H1 (cell line): ENCODE measurements around the gene TNS3. TPM values are rescaled to one million over a fixed set of nuclear protein-coding genes. Genes with fewer than 3 reads are reported as not detected.

Experiments
- CHD2 ChIP-seq: IDR thresholded peaks from 2 replicates; pipeline ENCODE4 v1.6.1; 2012; ENCODE audit warnings: low read length, improper control_type of control experiment
- NRF1 ChIP-seq: IDR thresholded peaks from 2 replicates; pipeline ENCODE4 v1.6.1; 2011; ENCODE audit warnings: mild to moderate bottlenecking, low read depth, low read length, improper control_type of control experiment
- YY1 ChIP-seq: IDR thresholded peaks from 2 replicates; pipeline ENCODE4 v1.6.1; 2011; ENCODE audit warnings: low read depth, mild to moderate bottlenecking, low read length
- polyA plus RNA-seq, 7 experiments: library from polyadenylated mRNA; depleted of rRNA in 3 of 7; stranded (reverse) in 5 of 7; unstranded in 2 of 7; fragments of >200 nt in 5 of 7; fragments of 200-250 nt in 2 of 7; gene quantifications; 1 replicate in 5 of 7; 2 replicates in 1 of 7; 4 replicates in 1 of 7; pipeline versions ENCODE4 v1.2.1 to v1.2.3, GENCODE V29; 2011 to 2013; ENCODE audit warnings: missing spikeins in 2 of 7, mixed read lengths in 2 of 7
- total RNA-seq: library from RNA; stranded (reverse); fragmentation: NEBNext Ultra II Directional; extraction: Animal tissue kit (Norgen Biotek cat#: 25700); gene quantifications from 2 replicates; pipeline ENCODE4 v1.2.1, GENCODE V29; 2021

The TNS3 gene
- total and polyA plus RNA-seq, 2 of the 8 experiments (the other 6 are each of a cell fraction or from before 2014, with no cell fraction given), result 11.9 to 24.2 TPM

DNA sequence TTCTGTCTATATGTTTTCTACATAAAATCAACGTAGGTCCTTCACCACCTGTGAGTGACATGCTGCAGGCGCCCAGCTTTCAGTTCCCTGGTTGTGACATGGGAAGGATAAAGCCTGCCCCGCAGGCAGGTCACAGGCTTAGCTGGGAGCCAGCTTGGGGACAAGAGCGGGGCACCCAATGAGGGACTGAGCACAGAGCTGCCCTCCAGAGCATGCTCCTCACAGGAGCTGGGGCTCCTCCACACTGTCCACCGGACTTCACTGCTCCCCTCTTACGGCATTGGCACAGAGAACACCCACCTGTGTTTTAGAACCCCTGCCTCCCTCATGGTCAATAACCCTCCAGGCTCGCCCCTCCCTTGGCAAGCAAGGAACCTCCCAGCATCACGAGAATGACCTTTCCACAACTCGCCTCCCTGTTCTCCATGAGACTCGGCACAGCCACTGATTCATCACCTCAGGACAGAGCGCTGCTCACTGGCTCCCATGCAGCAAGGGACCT lies 187.1 kb downstream of the TNS3 start (continued):
- no peak for TF ChIP-seq YY1
- TF ChIP-seq CHD2, result no peak
- no peak for TF ChIP-seq NRF1
